K562 (cell line): ENCODE measurements around the gene WNT11. TPM values are rescaled to one million over a fixed set of nuclear protein-coding genes. Genes with fewer than 3 reads are reported as not detected.

Experiments
- ATAC-seq: fragments of 200-7000 bp; cut with Tn5 transposase; 3 replicates; pipeline ENCODE4 v1.9.1; 2020; ENCODE audit warnings: moderate library complexity
- BruUV-seq: library from RNA; stranded (reverse); fragments of 400-500 nt; replicated peaks from 2 replicates; lab custom pipeline; 2021; lab: Mats Ljungman, UMichigan
- CTCF ChIA-PET: fragments of 300-600 bp; formaldehyde crosslinking; extraction: SDS; loops from one replicate; lab custom pipeline; 2021; ENCODE audit warnings: low intra/inter-chr PET ratio; lab: Yijun Ruan, JAX
- POLR2A ChIA-PET: fragments of 300-600, 350-650 bp; sonication (Branson Sonifier 250); formaldehyde crosslinking; extraction: SDS; loops from one replicate; lab custom pipeline; 2021; ENCODE audit warnings: antibody characterized with exemption, inconsistent platforms; lab: Yijun Ruan, JAX
- DNase-seq, 4 experiments: peaks; one replicate each; pipeline versions ENCODE4 v3.0.0 to v3.0.0-alpha.2; 2011 to 2018; ENCODE audit warnings: low spot score in 3 of 4, mixed read lengths in 3 of 4; ENCODE audit errors: extremely low read depth in 1 of 4
- FAIRE-seq: peaks from 2 replicates; lab custom pipeline; 2011; peaks lifted over from hg19 to GRCh38; lab: Jason Lieb, UNC
- H2AFZ ChIP-seq: 2 replicates; pipeline ENCODE4 v1.6.0; 2011; ENCODE audit warnings: low read depth, low read length, control low read depth, inconsistent platforms
- H3K27ac ChIP-seq: fragments of 200-600 bp; 3 replicates; pipeline ENCODE4 v1.8.0; 2011; ENCODE audit warnings: low read depth, mild to moderate bottlenecking, control low read depth, inconsistent platforms, low read length, moderate library complexity, mixed read lengths; ENCODE audit errors: extremely low read depth
- H3K27me3 ChIP-seq, 2 experiments: fragments of 300-600 bp in 1 of 2; 2 replicates in 1 of 2; 3 replicates in 1 of 2; pipeline versions ENCODE4 v1.6.0 to v1.8.0; 2011; ENCODE audit warnings: inconsistent platforms in 2 of 2, low read length in 2 of 2, mild to moderate bottlenecking in 1 of 2, mixed read lengths in 1 of 2, moderate library complexity in 1 of 2; ENCODE audit not compliant: control insufficient read depth in 2 of 2, insufficient read depth in 2 of 2
- H3K36me3 ChIP-seq: fragments of 300-600 bp; 3 replicates; pipeline ENCODE4 v1.8.0; 2011; ENCODE audit warnings: mild to moderate bottlenecking, low read length, inconsistent platforms; ENCODE audit not compliant: control insufficient read depth, insufficient read depth
- H3K4me1 ChIP-seq, 2 experiments: fragments of 200-600 bp in 1 of 2; replicated peaks in 1 of 2; 2 replicates in 1 of 2; 3 replicates in 1 of 2; pipeline versions ENCODE4 v1.5.1 to v1.8.0; 2011; ENCODE audit warnings: inconsistent platforms in 2 of 2, low read length in 2 of 2, mild to moderate bottlenecking in 1 of 2, mixed read lengths in 1 of 2, moderate library complexity in 1 of 2; ENCODE audit not compliant: control insufficient read depth in 2 of 2, insufficient read depth in 2 of 2
- H3K4me2 ChIP-seq: 2 replicates; pipeline ENCODE4 v1.6.1; 2011; ENCODE audit warnings: low read length, control low read depth, inconsistent platforms, mixed read lengths; ENCODE audit not compliant: insufficient read depth
- H3K4me3 ChIP-seq: fragments of 200-600 bp; sonication (generic), shearing (Covaris generic); 2 replicates; pipeline ENCODE4 v1.5.1; 2016; ENCODE audit warnings: control low read depth, inconsistent platforms
- H3K79me2 ChIP-seq: fragments of 200-600 bp; 3 replicates; pipeline ENCODE4 v1.8.0; 2011; ENCODE audit warnings: low read length, inconsistent platforms; ENCODE audit not compliant: control insufficient read depth, insufficient read depth
- H3K9ac ChIP-seq, 2 experiments: 2 replicates each; pipeline versions ENCODE4 v1.6.0 to v1.6.1; 2011; ENCODE audit warnings: low read depth in 2 of 2, low read length in 2 of 2, control low read depth in 1 of 2, inconsistent platforms in 1 of 2, mild to moderate bottlenecking in 1 of 2, mixed read lengths in 1 of 2; ENCODE audit not compliant: insufficient read depth in 1 of 2
- H3K9me1 ChIP-seq: one replicate; pipeline ENCODE4 v1.6.0; 2011; ENCODE audit warnings: inconsistent platforms, mild to moderate bottlenecking, low read length, moderate library complexity; ENCODE audit not compliant: control insufficient read depth, insufficient read depth
- H3K9me3 ChIP-seq: replicated peaks from 2 replicates; pipeline ENCODE4 v1.5.1; 2011; ENCODE audit warnings: low read depth, low read length, inconsistent platforms; ENCODE audit not compliant: control insufficient read depth, insufficient read depth
- H4K20me1 ChIP-seq: replicated peaks from 2 replicates; pipeline ENCODE4 v1.6.1; 2011; ENCODE audit warnings: low read length, inconsistent platforms, mixed read lengths; ENCODE audit not compliant: control insufficient read depth, insufficient read depth
- FIP1L1 ChIP-seq: fragments of 200-400 bp; formaldehyde crosslinking; IDR thresholded peaks from 2 replicates; pipeline ENCODE4 v1.6.1; 2018; ENCODE audit warnings: mild to moderate bottlenecking, low read depth, low read length; ENCODE audit not compliant: poor library complexity, severe bottlenecking
- FOXA1 ChIP-seq: fragments of 450-650 bp; IDR thresholded peaks from 2 replicates; pipeline ENCODE4 v1.6.1; 2016; ENCODE audit warnings: mild to moderate bottlenecking, borderline replicate concordance
- HDAC6 ChIP-seq: IDR thresholded peaks from 2 replicates; pipeline ENCODE4 v1.6.1; 2012; ENCODE audit warnings: low read depth, mild to moderate bottlenecking, control low read depth, inconsistent platforms, low read length, moderate library complexity
- IFI16 ChIP-seq: fragments of 250-450 bp; sonication (Bioruptor Pico); IDR thresholded peaks from 2 replicates; pipeline ENCODE4 v2.1.2; 2022; ENCODE audit warnings: mild to moderate bottlenecking, inconsistent platforms
- NCOA4 ChIP-seq: fragments of 450-650 bp; IDR thresholded peaks from 2 replicates; pipeline ENCODE4 v1.6.1; 2018; ENCODE audit warnings: mild to moderate bottlenecking; ENCODE audit not compliant: partially characterized antibody
- NR1H2 ChIP-seq: sonication (generic); formaldehyde crosslinking; IDR thresholded peaks from 2 replicates; pipeline ENCODE4 v1.4.0; 2020; ENCODE audit warnings: mild to moderate bottlenecking, missing genetic modification reagents
- PATZ1 ChIP-seq: fragments of 250-450 bp; sonication (Bioruptor Pico); IDR thresholded peaks from 2 replicates; pipeline ENCODE4 v1.5.0; 2020; ENCODE audit warnings: mild to moderate bottlenecking, borderline replicate concordance
- POLR2AphosphoS2 ChIP-seq: IDR thresholded peaks from 2 replicates; pipeline ENCODE4 v1.6.1; 2012; ENCODE audit warnings: low read length, improper control_type of control experiment
- RHOXF2B ChIP-seq: fragments of 250-450 bp; sonication (Bioruptor Pico); conservative IDR thresholded peaks from 2 replicates; pipeline ENCODE4 v1.5.1; 2021
- SP2 ChIP-seq: IDR thresholded peaks from 2 replicates; pipeline ENCODE4 v1.6.1; 2011; ENCODE audit warnings: mild to moderate bottlenecking, low read depth, low read length, moderate library complexity; ENCODE audit not compliant: poor library complexity, severe bottlenecking; ENCODE audit errors: extremely low read depth
- TBL1XR1 ChIP-seq, 2 experiments: IDR thresholded peaks; 2 replicates each; pipeline ENCODE4 v1.6.1; 2012; ENCODE audit warnings: improper control_type of control experiment in 2 of 2, low read length in 2 of 2, mild to moderate bottlenecking in 1 of 2
- U2AF1 ChIP-seq: fragments of 200-400 bp; formaldehyde crosslinking; optimal IDR thresholded peaks from 2 replicates; pipeline ENCODE3; 2017; ENCODE audit warnings: mild to moderate bottlenecking, low read depth, low read length, moderate library complexity
- ZNF23 ChIP-seq: fragments of 250-450 bp; sonication (Bioruptor Pico); IDR thresholded peaks from 2 replicates; pipeline ENCODE4 v1.4.0; 2020; ENCODE audit warnings: mild to moderate bottlenecking
- ZNF239 ChIP-seq: fragments of 250-450 bp; sonication (Bioruptor Pico); IDR thresholded peaks from 2 replicates; pipeline ENCODE4 v1.4.0; 2020; ENCODE audit warnings: mild to moderate bottlenecking
- ZNF282 ChIP-seq: sonication (generic); formaldehyde crosslinking; IDR thresholded peaks from 2 replicates; pipeline ENCODE4 v1.8.1; 2023; ENCODE audit warnings: missing genetic modification reagents
- ZNF324 ChIP-seq: fragments of 250-450 bp; sonication (Bioruptor Pico); IDR thresholded peaks from 2 replicates; pipeline ENCODE4 v1.4.0; 2020; ENCODE audit warnings: mild to moderate bottlenecking
- ZNF408 ChIP-seq: fragments of 250-450 bp; sonication (Bioruptor Pico); IDR thresholded peaks from 2 replicates; pipeline ENCODE4 v1.4.0; 2020; ENCODE audit warnings: low read depth, mild to moderate bottlenecking, moderate library complexity
- ZNF644 ChIP-seq: fragments of 200-800 bp; sonication (Bioruptor generic); IDR thresholded peaks from 2 replicates; pipeline ENCODE4 v1.6.1; 2016; ENCODE audit warnings: low read depth, missing genetic modification characterization, missing compliant biosample characterization
- ZNF79 ChIP-seq: fragments of 250-450 bp; sonication (Bioruptor Pico); IDR thresholded peaks from 2 replicates; pipeline ENCODE4 v1.4.0; 2020; ENCODE audit warnings: low read depth, mild to moderate bottlenecking, moderate library complexity
- WGBS: fragments of 100-300 bp; shearing (Covaris generic); methylation state at CpG from one replicate; pipeline ENCODE4 v1.1.6; 2016; ENCODE audit warnings: low coverage, mixed read lengths; ENCODE audit not compliant: insufficient coverage; ENCODE audit errors: missing lambda C conversion rate; 5-methylcytosine and 5-hydroxymethylcytosine counted together
- in situ Hi-C: fragments of 300-500 bp; cut with MboI; formaldehyde crosslinking; loops from 4 replicates; pipeline ENCODE4 v1.15.0; 2018; ENCODE audit warnings: inconsistent platforms, mixed read lengths
- intact Hi-C: fragments of 100-400 bp; cut with micrococcal nuclease; formaldehyde crosslinking; loops from 2 replicates; pipeline ENCODE4 v1.14.2; 2022
- polyA plus RNA-seq, 8 experiments: library from polyadenylated mRNA; depleted of rRNA in 4 of 8; stranded (reverse) in 5 of 8; unstranded in 3 of 8; fragments of >200 nt; fragmentation: Nextera tagmentation in 2 of 8; fragmentation: Illumina TruSeq in 1 of 8; extraction: Ambion mirVana in 2 of 8; extraction: Trizol in 1 of 8; gene quantifications; 2 replicates each; pipeline versions ENCODE4 v1.2.1 to v1.2.3, GENCODE V29; 2011 to 2014; ENCODE audit warnings: inconsistent platforms in 1 of 8, missing spikeins in 1 of 8
- total RNA-seq, 7 experiments: library from RNA; depleted of rRNA in 6 of 7; stranded (reverse); fragments of >200 nt in 6 of 7; fragmentation: Illumina TruSeq in 2 of 7; extraction: Trizol in 2 of 7; gene quantifications; 2 replicates each; pipeline versions ENCODE4 v1.2.1 to v1.2.3, GENCODE V29; 2011 to 2021; ENCODE audit warnings: low replicate concordance in 1 of 7
- TF ChIP-seq, protein P1 (sequence below): fragments of 250-450 bp; sonication (Bioruptor Pico); IDR thresholded peaks from 2 replicates; pipeline ENCODE4 v1.5.0; 2020; ENCODE audit warnings: mild to moderate bottlenecking

Gene WNT11
- total and polyA plus RNA-seq, 9 of the 15 experiments (the other 6 are each of a cell fraction or from before 2014, with no cell fraction given), result 0.03 to 0.20 (median 0.09) TPM; not detected in 4

- TF ChIP-seq TBL1XR1 (IDR thresholded peaks at IDR 0.05; ENCODE audit: low read length in 2 of 2) (no peak), ZNF282 (CRISPR knock-in tag) (no peak), ZNF79 (CRISPR knock-in tag) (no peak), ZNF324 (no peak), PATZ1 (no peak), IFI16 (CRISPR knock-in tag) (no peak), FIP1L1 (no peak), HDAC6 (no peak)
- TF ChIP-seq, all 486 proteins: peak for 0
Observed at GRCh38 chr11:76150141-76150540, 56.2 kb downstream of the WNT11 start (continued).

GRCh38 chr11:76149713-76150112 lies 56.6 kb downstream of the WNT11 start:
- Histone ChIP-seq H3K9me3 (no peaks in the 10 kb centered on the region), H2AFZ (no peak overlapping the region), H3K36me3 (no peaks in the 10 kb centered on the region), H3K4me2 (no peak overlapping the region), H4K20me1 (no peaks in the 10 kb centered on the region), H3K9ac (no peak overlapping the region), H3K9me1 (no peaks in the 10 kb centered on the region), H3K79me2 (no peaks in the 10 kb centered on the region), H3K4me1 (peaks cover 12 to 16% of the 10 kb centered on the region in 2 experiments), H3K4me3 (no peak overlapping the region), H3K27ac (no peak overlapping the region), H3K27me3 (no peaks in the 10 kb centered on the region; a peak in 2 of 5 replicates)
- ATAC-seq (no peak), FAIRE-seq (no peak), DNase-seq (no peak)
- ChIA-PET POLR2A (interaction anchor here (0.6 to 0.7 kb wide), 2 partner anchors 20 to 306 kb away, joined by 3 to 5 read pairs; no protein-coding TSS in a partner anchor), CTCF (interaction anchor here (0.9 kb wide), 1 partner anchor 251 kb away, joined by 3 read pairs; no protein-coding TSS in a partner anchor)
- BruUV-seq, result no TSS peak
- intact Hi-C loops, result loop anchor here (5.0 to 10.0 kb wide), 2 partner anchors 58 to 425 kb away; partner anchors contain the start of gene WNT11
- WGBS, result 65% methylated on average over 4 of the region's 6 CpGs
- in situ Hi-C loops, result loop anchor here (5.0 kb wide), 1 partner anchor 247 kb away; no protein-coding TSS in a partner anchor
- TF ChIP-seq, protein P1, sequence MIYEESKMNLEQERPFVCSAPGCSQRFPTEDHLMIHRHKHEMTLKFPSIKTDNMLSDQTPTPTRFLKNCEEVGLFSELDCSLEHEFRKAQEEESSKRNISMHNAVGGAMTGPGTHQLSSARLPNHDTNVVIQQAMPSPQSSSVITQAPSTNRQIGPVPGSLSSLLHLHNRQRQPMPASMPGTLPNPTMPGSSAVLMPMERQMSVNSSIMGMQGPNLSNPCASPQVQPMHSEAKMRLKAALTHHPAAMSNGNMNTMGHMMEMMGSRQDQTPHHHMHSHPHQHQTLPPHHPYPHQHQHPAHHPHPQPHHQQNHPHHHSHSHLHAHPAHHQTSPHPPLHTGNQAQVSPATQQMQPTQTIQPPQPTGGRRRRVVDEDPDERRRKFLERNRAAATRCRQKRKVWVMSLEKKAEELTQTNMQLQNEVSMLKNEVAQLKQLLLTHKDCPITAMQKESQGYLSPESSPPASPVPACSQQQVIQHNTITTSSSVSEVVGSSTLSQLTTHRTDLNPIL (CRISPR knock-in tag), result no peak
- TF ChIP-seq NR1H2 (CRISPR knock-in tag), result no peak
- no peak for TF ChIP-seq U2AF1
- TF ChIP-seq POLR2AphosphoS2, result no peak
- no peak for TF ChIP-seq ZNF23
- TF ChIP-seq NCOA4, result no peak
- TF ChIP-seq FOXA1, result no peak
- no peak for TF ChIP-seq SP2
- no peak for TF ChIP-seq ZNF644
- TF ChIP-seq RHOXF2B (CRISPR knock-in tag), result no peak
- no peak for TF ChIP-seq ZNF408 (CRISPR knock-in tag)
- no peak for TF ChIP-seq ZNF239 (CRISPR knock-in tag)
